ENCODE results near the gene ALDH1A2. TPM values are rescaled to one million over a fixed set of nuclear protein-coding genes. Genes with fewer than 3 reads are reported as not detected.

ALDH1A2 gene
- total RNA-seq, 4 donors from 2014 or later: 5.5 to 41.5 (median 15.1) TPM

GRCh38 chr15:57948351-57949289 lies 116.9 kb downstream of the ALDH1A2 start:
- H3K27ac ChIP-seq: no peak overlapping the region
- 65 to 77% methylated on average over 5 to 7 of the region's 9 CpGs for WGBS, 2 donors (ENCODE audit: low coverage in 1 of 2)

DNA sequence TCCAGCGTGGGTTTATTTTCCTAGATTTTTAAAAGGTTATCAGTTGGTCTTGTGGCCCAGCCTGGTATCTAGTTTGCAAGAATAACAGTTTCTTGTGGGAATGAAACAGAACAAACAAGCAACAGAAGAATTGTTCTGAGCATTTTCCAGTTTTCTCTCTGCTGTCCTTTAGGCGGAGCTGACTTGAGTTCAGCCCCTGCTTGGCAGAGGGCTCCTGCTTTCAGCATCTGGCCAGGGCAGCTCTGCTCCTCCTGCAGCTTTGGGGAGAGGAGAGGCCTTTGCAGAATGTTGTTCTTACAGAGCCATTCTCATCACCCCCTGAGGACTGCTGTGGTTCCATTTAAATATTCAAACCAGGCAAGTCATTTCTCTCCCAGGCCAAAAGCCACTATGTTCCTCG lies 117.7 kb downstream of the ALDH1A2 start:
- no peaks in the 10 kb centered on the region for H3K9me3 ChIP-seq
- TF ChIP-seq POLR2AphosphoS5 (IDR thresholded peaks at IDR 0.05): no peak
- TF ChIP-seq EP300 (IDR thresholded peaks at IDR 0.05): no peak
- TF ChIP-seq POLR2A (IDR thresholded peaks at IDR 0.05): no peak
- TF ChIP-seq, protein P1, sequence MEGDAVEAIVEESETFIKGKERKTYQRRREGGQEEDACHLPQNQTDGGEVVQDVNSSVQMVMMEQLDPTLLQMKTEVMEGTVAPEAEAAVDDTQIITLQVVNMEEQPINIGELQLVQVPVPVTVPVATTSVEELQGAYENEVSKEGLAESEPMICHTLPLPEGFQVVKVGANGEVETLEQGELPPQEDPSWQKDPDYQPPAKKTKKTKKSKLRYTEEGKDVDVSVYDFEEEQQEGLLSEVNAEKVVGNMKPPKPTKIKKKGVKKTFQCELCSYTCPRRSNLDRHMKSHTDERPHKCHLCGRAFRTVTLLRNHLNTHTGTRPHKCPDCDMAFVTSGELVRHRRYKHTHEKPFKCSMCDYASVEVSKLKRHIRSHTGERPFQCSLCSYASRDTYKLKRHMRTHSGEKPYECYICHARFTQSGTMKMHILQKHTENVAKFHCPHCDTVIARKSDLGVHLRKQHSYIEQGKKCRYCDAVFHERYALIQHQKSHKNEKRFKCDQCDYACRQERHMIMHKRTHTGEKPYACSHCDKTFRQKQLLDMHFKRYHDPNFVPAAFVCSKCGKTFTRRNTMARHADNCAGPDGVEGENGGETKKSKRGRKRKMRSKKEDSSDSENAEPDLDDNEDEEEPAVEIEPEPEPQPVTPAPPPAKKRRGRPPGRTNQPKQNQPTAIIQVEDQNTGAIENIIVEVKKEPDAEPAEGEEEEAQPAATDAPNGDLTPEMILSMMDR (IDR thresholded peaks at IDR 0.05): no peak
- H3K27ac ChIP-seq: no peak overlapping the region
- 40 to 60% methylated on average over 1 to 3 of the region's 3 CpGs for WGBS, 2 donors (ENCODE audit: low coverage in 1 of 2)
- H3K4me3 ChIP-seq: no peak overlapping the region
- no peak for ATAC-seq
- H3K36me3 ChIP-seq: no peaks in the 10 kb centered on the region
- H3K4me1 ChIP-seq: no peaks in the 10 kb centered on the region
- H3K27me3 ChIP-seq: no peaks in the 10 kb centered on the region

More at GRCh38 chr15:57948351-57949289, 116.9 kb downstream of the ALDH1A2 start:
- Histone ChIP-seq H3K4me1 (no peaks in the 10 kb centered on the region), H3K9me3 (no peaks in the 10 kb centered on the region), H3K36me3 (no peaks in the 10 kb centered on the region), H3K4me3 (no peak overlapping the region), H3K27me3 (no peaks in the 10 kb centered on the region)
- ATAC-seq: no peak
- TF ChIP-seq, protein P1 (IDR thresholded peaks at IDR 0.05): no peak
- TF ChIP-seq POLR2AphosphoS5 (IDR thresholded peaks at IDR 0.05) (no peak), EP300 (IDR thresholded peaks at IDR 0.05) (no peak), POLR2A (IDR thresholded peaks at IDR 0.05) (no peak)

- no peak overlapping the region for H3K27ac ChIP-seq
- no peaks in the 10 kb centered on the region for H3K36me3 ChIP-seq
- ATAC-seq: no peak
- H3K27me3 ChIP-seq: no peaks in the 10 kb centered on the region
- no peak overlapping the region for H3K4me3 ChIP-seq
- WGBS, 2 donors (ENCODE audit: low coverage in 1 of 2): 61% methylated on average over 4 of the region's 4 CpGs; no CpG with 5 or more reads in 1 of the 2 donors
- no peaks in the 10 kb centered on the region for H3K9me3 ChIP-seq
- H3K4me1 ChIP-seq: no peaks in the 10 kb centered on the region
- TF ChIP-seq, protein P1 (IDR thresholded peaks at IDR 0.05): no peak
- TF ChIP-seq POLR2AphosphoS5 (IDR thresholded peaks at IDR 0.05) (no peak), POLR2A (IDR thresholded peaks at IDR 0.05) (no peak), EP300 (IDR thresholded peaks at IDR 0.05) (no peak)
Measured at GRCh38 chr15:57947282-57947681, 118.2 kb downstream of the ALDH1A2 start.

DNA sequence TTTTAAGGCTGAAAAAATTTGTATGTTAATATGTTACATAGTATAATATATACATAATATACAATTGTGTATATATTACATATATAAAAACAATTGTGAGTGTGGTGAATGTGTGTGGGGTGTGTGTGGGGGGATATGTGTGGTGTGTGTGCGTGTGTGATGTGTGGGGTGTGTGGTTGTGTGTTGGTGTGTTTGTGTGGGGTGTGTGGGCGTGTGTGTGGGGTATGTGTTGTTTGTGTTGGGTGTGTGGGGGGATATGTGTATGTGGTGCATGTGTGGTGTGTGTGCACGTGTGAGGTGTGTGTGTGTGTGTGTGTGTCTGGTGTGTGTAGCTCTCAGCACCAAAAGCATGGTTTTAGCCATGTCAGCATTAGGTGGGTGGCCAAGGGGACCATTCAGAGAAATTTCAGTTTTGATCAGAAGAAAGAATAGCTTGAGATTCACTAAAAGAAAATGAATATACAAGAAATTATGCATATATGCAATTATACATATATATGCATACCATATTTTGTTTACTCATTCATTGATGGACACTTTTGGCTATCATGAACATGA lies 118.9 kb downstream of the ALDH1A2 start:
- TF ChIP-seq, protein P1 (IDR thresholded peaks at IDR 0.05): no peak
- TF ChIP-seq POLR2AphosphoS5 (IDR thresholded peaks at IDR 0.05) (no peak), POLR2A (IDR thresholded peaks at IDR 0.05) (no peak), EP300 (IDR thresholded peaks at IDR 0.05) (no peak)
- WGBS, 2 donors (ENCODE audit: low coverage in 1 of 2): 89 to 92% methylated on average over 3 of the region's 3 CpGs

More for the DNA sequence above, 118.9 kb downstream of the ALDH1A2 start:
- H3K9me3 ChIP-seq: no peaks in the 10 kb centered on the region
- H3K4me3 ChIP-seq: no peak overlapping the region
- no peak overlapping the region for H3K27ac ChIP-seq
- no peaks in the 10 kb centered on the region for H3K27me3 ChIP-seq
- no peaks in the 10 kb centered on the region for H3K4me1 ChIP-seq
- no peak for ATAC-seq
- H3K36me3 ChIP-seq: no peaks in the 10 kb centered on the region

All from gastroesophageal sphincter (tissue), 4 donors.